HG03095 (cell line): ENCODE results near the gene ANKS1A.
"Not testable (repeated sequence)": the region's sequence is repeated elsewhere in the genome, so short reads cannot be mapped to it uniquely, and the experiment has no call there.

ENCODE experiments used
- ATAC-seq: cut with Tn5 transposase; IDR thresholded peaks from one replicate; pipeline ENCODE4 v1.9.1; 2021; ENCODE audit warnings: moderate library complexity; ENCODE audit not compliant: unreplicated experiment

Gene ANKS1A

DNA sequence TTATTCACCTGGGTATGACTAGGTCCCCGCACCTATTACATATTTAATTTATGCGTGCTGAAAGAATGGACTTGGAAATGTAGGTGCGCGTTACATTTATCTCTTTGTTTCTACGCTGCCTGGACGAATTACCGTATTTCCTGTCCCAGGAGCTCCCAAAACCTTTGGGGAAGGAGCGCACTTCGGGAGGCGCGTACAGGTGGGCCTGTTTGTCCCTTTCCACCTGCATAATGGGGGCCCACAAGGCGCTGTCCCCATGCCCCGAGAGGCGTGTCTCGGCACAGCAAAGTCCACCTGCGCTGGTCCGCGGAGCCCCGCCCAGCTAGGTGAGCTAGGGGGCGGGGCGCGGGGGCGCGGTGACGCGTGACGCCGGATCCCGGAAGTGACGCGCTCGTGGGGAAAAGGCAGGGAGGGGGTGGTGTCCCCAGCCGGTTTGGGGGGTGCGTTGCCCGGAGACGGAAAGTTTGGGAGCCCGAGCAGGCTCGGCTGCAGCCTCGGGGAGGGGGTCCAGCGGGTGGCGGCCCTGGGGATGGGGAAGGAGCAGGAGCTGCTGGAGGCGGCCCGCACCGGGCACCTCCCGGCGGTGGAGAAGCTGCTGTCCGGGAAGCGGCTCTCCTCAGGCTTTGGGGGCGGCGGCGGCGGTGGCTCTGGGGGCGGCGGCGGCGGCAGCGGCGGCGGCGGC is at the start of gene ANKS1A:
Gene ANKS1A (plus strand): TSS at position 382 of the 682 bp plus-strand sequence. CDS start 148 bp downstream, at position 530.
- peak; percentile 50 for ATAC-seq

- no peak for ATAC-seq
Measured at GRCh38 chr6:34839666-34840352, 49.2 kb upstream of the ANKS1A start.

DNA sequence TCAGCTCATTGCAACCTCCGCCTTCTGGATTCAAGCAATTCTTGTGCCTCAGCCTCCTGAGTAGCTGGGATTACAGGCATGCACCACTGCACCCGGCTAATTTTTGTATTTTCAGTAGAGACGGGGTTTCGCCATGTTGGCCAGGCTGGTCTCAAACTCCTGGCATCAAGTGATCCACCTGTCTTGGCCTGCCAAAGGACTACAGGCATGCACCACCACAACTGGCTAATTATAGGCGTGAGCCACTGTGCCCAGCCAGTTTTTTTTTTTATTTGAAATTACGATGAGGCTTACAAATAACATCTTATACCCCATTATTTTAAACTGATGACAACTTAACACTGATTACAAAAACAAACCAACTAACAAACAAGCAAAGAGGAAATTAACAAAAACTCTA is 40.0 kb upstream of the ANKS1A start:
- not testable (repeated sequence) for ATAC-seq

- no peak for ATAC-seq
Measured at GRCh38 chr6:34851361-34851760, 37.7 kb upstream of the ANKS1A start.

- ATAC-seq = no peak
Measured at GRCh38 chr6:34852406-34853085, 36.5 kb upstream of the ANKS1A start.

DNA sequence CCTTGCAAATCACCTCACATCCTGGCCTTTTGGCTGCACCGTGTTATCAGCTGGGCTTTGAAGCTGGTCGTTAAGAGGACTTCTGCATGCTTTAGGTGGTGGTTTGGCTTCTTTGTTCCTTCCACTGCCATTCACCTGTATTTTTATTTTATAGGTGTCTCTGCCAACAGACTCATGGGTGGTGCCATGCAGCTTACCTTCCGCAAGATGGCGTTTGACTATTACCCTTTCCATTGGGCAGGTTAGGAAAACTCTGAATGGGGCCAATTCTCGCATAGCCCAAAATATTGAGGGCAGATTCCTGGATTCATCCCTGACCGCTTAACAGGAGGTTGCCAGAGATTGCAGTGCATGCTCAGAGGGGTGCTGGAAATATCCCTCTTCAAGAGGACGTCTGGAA is 33.6 kb upstream of the ANKS1A start:
- no peak for ATAC-seq

- no peak for ATAC-seq
Measured at GRCh38 chr6:34858681-34859080, 30.4 kb upstream of the ANKS1A start.

DNA sequence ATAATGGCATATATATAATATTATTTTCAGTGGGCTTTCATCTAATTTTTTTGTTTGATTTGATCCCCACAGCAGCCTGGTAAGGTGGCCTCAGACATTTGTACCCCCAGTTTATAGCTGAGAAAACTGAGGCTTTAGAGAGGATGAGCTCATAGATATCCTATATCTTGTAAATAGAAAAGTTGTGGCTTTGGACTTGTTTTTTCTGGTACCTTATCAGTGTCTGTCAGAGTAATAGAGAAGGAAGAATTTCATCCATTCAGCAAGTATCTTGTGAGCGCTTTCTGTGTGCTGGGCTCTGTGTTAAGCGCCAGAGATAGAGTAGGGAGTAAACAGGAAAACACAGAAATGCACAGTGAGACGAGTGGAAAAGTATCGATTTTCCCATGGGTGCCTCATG is 29.1 kb upstream of the ANKS1A start:
- no peak for ATAC-seq

GRCh38 chr6:34860776-34861175 is 28.3 kb upstream of the ANKS1A start:
- no peak for ATAC-seq

GRCh38 chr6:34864007-34864406 is 25.0 kb upstream of the ANKS1A start:
- ATAC-seq = no peak

DNA sequence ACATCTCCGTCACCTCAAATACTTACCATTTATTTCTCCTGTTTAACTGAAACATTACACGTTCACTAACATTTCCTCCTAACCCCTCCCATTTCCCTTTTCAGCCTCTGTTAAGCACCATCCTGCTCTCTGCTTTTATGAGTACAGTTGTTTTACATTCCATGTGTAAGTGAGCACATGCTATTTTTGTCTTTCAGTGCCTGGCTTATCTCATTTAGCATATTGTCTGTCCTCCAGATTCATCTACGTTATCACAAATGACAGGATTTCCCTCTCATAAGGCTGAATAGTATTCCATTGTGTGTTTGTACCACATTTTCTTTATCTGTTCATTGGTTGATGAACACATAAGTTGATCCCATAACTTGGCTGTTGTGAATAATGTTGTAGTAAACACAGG is 23.9 kb upstream of the ANKS1A start:
- ATAC-seq = no peak

DNA sequence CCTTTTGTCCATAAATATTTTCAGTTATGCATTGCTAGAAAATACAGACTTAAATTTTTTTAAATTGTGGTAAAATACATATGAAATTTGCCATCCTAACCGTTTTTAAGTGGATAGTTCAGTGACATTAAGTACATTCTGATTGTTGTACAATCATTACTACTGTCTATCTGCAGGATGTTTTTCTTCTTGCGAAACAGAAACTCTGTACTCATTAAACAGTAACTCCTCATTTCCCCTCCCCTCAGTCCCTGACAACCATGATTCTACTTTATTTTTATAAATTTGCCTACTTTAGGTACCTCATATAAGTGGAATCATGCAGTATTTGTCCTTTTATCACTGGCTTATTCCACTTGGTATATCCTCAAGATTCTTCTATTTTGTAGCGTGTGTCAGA is 22.5 kb upstream of the ANKS1A start:
- no peak for ATAC-seq

DNA sequence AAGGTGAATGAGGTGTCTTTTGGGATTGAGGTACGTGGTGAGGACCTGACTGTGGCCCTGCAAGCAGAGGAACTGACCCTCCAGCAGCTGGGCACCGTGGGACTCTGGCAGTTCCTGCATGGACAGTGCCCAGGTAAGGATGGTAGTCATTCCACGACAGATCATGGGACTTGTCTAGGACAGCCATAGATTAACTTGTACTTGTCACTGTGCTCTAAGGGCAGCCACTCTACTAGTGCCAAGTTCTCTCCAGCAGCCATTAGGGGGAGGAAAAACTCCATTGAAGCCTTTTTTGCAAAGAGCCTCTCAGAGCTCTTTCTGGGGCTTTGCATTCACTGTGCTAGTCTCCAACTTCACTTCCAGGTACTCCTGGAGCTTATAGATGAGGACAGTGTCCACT is 21.6 kb upstream of the ANKS1A start:
- no peak for ATAC-seq

GRCh38 chr6:34871853-34872252 is 17.2 kb upstream of the ANKS1A start:
- no peak for ATAC-seq

GRCh38 chr6:34872332-34872731 is 16.7 kb upstream of the ANKS1A start:
- ATAC-seq = no peak

DNA sequence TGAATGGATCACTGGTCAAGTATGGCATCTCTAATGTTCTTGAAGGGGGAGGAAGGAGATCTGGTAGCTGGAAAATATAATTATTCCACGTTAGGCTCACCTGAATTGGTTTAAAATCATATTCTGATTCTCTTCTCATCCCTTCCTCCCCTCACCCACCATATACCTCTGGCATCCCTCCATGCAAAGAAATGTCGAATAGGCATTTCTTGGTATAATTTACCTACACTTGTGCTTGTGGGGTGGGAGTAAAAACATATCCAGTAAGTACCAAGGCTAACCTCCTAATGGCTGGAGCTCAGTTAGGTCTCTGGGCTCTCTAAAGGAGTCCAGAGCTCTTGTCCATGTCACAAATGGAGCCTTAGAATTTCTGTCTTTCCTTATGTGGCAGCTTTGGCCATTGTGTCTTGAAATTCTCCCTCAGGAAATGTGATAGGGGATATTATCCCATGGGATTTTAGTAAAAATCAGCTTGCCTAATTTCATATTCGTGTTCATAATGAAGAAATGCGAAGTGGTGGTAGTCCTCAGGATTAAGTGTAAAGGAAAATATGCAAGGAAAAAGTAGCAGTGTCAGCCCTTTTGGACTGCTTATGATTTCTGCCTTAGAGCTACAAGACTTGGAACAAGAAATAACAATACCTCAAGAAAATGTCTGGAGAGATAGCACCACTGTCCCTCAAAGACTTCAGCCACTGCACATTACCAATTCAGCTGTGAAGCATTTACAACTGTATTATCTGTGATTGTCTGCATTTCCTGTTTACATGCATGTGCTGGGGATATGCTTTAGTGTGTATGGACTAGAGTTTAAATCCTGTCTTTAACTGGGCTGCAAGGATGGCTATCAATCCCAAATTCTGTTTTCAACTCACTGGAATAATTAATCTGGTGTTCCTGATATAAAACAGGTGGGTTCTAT is 13.5 kb upstream of the ANKS1A start:
- ATAC-seq = no peak

GRCh38 chr6:34876472-34876871 is 12.6 kb upstream of the ANKS1A start:
- no peak for ATAC-seq

DNA sequence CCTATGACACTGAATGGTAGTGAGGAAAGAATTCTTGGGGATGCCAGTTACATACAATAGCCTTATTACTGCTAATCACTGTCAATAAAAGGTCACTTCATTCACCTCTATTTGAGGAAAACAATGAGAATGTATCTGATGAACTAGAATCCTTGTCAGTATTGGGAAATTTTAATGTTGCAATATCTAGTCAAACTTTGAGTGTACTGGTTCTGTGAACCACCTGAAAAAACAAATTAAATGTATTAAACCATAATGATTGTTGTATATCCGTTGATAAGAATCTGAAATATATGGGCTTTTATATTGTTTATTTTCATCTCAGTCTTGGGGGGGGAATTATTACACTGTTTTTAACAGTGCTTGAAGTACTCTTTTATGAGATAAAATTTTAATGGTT is 11.8 kb upstream of the ANKS1A start:
- no peak for ATAC-seq

- ATAC-seq = no peak
Measured at GRCh38 chr6:34877869-34878485, 11.1 kb upstream of the ANKS1A start.

DNA sequence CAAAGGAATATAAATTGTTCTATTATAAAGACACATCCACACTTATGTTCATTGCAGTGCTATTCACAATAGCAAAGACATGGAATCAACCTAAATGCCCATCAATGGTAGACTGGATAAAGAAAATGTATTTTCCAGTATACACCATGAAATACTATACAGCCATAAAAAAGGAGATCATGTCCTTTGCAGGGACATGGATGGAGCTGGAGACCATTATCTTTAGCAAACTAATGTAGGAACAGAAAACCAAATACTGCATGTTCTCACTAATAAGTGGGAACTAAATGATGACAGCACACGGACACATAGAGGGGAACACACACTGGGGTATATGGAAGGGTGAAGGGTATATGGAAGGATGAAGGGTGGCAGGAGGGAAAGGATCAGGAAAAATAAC is 5.0 kb upstream of the ANKS1A start:
- not testable (repeated sequence) for ATAC-seq

GRCh38 chr6:34884996-34885395 is 4.1 kb upstream of the ANKS1A start:
- ATAC-seq = no peak
